GM19397 (cell line): ENCODE results near the gene ERAL1.
"Not testable (repeated sequence)": the region's sequence is repeated elsewhere in the genome, so short reads cannot be mapped to it uniquely, and the experiment has no call there.

Source experiments
- ATAC-seq: cut with Tn5 transposase; IDR thresholded peaks from one replicate; pipeline ENCODE4 v1.9.1; 2021; ENCODE audit warnings: mild to moderate bottlenecking, moderate library complexity; ENCODE audit not compliant: unreplicated experiment

Gene ERAL1

DNA sequence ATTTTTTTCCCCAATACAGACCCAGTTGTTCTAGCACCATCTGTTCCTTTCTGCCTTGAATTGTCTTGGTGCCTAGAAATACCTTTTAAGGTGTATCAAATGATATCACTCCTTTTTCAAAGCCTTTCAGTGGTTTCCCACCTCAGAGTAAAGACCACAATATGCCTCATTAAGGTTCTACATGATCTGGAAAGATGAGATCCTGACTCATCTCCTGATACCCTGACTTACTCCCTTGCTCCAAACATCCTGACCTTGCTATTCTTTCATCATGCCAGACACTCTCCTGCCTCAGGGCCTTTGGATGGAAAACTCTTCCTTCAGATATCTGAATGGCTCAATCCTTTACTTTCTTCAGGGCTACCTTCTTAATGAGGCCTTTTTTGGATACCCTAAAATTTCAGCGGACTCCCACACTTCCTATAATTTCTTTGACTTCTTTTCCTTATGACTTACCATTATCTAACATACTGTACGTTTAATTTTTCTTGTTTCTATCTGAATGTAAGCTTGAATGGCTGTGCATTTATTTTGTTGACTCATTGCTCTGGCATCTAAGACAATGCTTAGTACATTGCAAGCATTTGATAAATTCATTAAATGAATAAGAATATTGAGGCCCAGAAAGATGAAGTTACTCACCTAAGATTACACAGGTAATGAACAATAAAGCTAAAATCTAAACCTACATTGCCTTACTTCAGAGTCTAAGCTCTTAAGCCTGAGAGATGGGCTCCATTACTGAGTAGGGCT is 23.5 kb downstream of the ERAL1 start:
- ATAC-seq, result no peak

DNA sequence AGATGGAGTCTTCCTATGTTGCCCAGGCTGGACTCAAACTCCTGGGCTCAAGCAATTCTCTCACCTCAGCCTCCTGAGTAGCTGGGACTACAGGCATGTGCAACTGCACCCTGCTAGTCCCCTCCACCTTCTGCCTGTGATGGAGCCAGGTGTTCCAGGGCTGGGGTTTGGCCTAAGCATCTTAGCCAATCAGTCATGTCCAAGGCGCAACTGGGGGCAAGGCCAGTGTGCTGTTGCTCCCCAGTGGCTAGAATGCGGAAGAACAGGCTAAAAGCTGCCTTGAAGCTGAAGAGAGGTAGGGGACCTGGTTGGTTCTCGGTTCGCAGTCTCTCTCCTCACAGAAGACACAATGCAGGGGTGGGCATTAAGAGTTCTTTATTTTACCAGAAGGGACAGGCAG is 24.2 kb downstream of the ERAL1 start:
- no peak for ATAC-seq

DNA sequence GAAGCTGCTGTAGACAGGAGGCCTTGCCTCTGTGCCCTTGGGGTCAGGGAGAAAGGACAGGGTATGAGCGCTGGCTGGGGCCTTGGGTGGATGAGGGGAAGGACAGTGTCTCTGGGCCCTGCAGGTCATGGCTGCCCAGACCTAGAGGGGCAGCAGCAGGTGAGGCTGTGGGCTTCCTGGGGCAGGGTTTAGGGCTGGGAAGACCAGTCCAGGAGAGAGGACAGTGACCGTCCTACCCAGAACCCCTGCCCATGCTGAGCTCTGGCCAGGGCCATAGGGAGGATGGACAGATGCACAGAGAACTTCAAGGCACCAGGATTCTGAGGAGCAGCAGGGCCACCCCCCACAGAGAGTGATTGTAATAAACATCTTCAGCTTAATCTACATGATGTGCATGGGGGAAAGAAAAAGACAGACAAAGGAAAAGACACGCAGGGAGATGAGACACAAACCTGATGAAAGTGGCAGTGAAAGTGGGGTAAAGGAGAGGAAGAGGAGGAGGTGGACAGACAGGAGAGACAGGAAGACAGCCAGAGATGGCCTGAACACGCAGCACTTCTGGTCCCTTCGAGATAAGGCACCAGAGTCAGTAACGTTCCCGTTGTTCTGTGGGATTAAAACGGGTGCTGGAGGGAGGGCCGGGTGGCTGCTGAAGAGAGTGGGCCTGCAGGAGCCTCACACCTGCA is 25.2 kb downstream of the ERAL1 start:
- no peak for ATAC-seq

DNA sequence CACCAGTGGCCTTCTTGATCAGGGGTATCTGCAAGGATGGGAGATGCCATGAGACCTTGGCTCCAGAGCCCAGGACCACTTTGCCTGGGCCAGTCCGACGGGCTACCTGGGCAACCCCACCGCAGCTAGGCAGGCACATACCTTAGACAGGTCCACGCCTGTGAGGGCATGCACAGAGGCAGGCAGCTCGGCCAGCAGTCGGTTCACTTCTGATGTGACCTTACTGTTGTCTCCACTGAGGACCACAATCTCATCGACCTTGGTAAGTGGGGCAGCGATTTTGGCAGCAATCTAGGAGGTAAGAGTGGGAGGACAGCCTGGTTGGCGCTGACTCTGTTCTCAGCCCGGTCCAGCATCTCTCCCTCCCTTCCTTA is 25.7 kb downstream of the ERAL1 start:
- ATAC-seq, result no peak

DNA sequence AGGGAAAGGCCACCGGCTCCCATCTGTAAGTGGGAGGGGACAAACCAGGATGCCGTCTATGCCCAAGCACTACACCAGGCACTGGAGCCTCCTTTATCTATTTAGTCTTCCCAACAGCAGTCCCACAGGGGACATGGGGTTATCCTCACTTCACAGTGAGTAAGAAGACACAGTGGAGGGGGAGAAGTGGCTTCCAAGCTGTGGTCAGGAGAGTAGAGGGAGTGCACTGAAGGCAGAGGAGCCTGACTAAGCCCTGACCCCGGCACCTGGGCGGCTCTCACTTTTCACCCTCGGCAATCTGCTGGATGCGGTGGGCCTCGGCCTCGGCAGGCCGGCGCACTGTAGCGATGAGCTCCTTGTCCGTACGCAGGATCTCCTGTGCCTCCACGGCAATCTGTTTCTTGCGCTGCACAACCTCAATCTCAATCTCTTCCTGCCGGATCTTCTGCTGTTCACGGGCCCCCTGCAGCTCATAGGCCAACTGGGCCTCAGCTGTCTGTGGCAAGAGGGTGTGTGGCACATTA is 26.8 kb downstream of the ERAL1 start:
- no peak for ATAC-seq

- no peak for ATAC-seq
These were observed 27.5 kb downstream of the ERAL1 start for GRCh38 chr17:28882154-28882895.

DNA sequence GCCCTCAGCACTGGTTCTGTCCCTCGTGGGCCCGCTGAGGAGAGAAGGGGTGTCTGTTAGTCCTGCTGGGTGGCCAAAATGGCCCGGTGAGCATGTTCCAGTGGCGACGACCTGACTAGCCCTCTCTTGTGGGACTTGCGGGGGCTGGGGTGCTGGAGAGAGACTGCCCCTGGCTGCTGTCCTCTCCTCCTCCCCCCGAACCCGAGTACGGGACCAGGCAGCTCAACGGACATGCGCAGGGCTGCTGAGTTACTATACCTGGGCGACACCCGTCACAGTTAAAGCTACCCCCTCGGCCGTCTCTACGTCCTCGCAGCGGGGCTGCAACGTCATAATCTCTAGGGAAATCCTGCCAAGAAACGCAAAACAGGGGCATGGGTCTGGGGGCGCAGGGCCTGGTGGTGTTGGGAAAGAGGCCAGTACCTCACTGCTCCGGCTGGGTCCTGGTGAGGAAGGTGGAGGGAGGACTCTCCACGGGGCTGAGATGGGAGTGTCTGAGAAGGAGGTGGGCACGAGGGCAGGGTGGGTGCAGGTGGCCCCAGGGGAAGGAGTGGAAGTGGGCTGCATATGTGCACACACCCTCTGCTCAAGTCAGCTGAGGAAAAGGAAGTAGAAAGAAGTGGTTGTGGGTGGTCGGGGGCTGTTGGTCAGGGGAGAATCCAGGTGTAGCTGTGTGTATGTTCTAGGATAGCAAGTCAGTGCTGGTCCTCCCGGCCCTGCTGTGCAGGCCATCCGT is 29.3 kb downstream of the ERAL1 start:
- ATAC-seq, result no peak

DNA sequence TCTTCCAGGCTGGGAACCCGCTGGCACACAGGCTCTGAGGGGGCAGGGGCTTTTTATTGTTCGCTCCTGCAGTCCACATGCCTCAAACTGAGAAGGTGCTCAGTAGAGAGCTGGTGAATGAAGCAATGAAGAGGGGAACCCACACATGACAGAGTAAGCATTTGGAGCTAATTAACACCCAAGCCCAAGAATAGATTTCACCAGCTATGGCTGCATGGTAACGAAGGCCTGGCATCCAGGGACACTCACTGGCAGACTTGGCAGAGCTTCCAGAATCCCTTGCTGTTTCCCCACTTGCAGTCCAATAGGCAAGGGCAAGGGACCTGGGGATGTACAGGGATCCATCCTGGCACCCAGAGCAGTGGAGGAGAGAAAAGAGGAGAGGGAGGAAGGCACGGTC is 30.5 kb downstream of the ERAL1 start:
- no peak for ATAC-seq

- ATAC-seq, result no peak
These were observed 31.1 kb downstream of the ERAL1 start for GRCh38 chr17:28885951-28886350.

DNA sequence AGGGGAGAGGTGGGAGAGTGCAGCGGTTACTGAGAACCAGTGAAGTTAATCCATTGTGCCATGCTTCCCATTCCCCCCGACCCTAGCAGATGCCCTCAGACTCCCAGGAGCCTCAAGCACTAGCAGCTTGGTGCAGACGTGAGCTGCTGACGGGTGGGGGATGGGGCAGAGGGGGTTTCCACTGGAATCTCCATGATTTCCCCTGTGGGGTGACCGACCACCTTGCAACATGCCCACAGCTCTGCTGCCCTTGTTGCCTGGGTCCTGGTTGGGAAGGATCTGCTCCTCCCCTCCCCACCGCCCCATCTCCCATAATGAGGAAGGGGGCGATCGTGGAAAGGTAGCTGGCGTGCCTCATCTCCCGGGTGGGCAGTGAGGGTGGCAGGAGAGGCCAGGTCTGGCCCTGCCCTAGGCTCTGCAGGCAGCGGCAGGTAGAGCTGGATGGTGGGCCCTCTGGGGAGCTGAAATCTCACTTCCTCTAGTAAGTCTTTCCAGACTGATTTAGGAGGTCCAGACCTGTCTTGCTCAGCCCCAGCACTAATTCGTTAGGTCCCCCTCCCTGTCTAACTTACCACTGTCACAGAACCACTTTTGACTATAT is 33.2 kb downstream of the ERAL1 start:
- ATAC-seq, result no peak

GRCh38 chr17:28888832-28889231 is 34.0 kb downstream of the ERAL1 start:
- ATAC-seq, result no peak

DNA sequence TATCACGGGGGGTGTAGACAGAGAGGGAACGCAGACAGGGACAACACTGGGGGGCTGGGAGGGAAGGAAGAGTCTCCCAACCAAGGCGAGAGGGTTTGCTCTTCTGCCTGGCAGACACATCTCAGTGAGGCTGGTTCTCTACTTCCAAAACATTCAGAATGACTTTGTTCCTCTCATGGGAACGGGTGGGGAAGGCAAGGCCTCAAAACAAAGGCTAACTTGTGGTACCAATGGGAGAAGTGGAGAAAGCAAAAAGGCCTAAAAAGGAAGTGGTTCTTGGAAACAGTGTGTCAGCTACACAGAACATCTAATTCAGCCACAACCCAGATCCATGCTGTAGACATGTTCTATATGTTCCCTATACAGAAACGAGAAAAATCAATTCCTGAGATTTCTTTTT is 35.2 kb downstream of the ERAL1 start:
- no peak for ATAC-seq

DNA sequence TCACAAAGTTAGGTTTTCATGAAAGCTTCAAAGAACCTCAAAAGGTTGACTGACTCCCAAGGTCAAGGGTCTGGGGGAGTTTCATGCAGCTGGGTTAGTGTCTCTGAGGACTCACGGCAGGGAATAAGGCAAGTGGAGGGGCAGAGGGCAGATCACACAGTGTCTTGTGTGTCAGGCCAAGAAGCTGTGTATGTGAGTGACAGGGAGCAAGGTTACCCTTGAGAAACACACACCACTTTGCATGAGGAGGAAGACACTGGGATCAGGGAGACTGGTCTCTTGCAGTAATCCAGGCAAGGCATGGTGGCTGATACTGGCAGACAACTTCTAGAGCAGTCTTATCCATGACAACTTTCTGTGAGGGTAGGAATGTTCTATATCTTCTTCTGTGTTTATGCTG is 36.4 kb downstream of the ERAL1 start:
- no peak for ATAC-seq

GRCh38 chr17:28892024-28892423 is 37.2 kb downstream of the ERAL1 start:
- ATAC-seq, result no peak

- ATAC-seq, result not testable (repeated sequence)
These were observed 38.7 kb downstream of the ERAL1 start for GRCh38 chr17:28893248-28894183.

DNA sequence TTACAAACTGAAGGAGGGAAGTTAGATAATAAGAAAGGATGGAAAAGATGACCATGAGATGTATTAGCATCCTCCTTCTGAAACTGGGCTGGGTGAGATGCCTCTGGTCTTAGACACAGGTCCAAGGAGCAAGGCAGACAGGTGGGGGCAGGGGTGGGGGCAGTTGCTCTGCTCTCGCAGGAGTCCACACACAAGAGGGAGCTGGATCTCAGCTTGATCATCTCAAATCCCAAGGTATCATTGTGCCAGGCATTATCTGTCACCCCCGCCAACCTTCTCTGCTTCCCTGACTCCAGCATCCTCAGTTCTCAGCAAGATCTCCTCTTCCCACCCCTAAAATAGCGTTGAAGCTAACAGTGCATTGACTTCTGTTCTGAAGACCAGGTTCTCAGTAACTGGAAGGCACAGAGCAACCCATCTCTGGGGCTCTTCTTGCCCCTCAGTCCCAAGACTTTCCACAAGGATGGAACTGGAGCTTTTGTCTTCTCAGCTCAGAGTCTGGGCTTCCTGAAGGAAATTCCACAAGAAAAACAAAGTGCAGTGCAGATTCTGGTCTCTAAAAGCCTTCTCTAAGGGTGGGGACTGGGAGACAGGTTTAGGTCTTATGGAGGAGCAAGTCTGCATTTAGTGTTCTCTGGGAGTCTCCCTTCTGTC is 41.1 kb downstream of the ERAL1 start:
- ATAC-seq, result no peak

- no peak for ATAC-seq
These were observed 41.7 kb downstream of the ERAL1 start for GRCh38 chr17:28896491-28896883.

- ATAC-seq, result no peak
These were observed 42.3 kb downstream of the ERAL1 start, which contains the start of gene FLOT2 for GRCh38 chr17:28896884-28897768. Gene FLOT2 (minus strand): TSS chr17:28897733. CDS start chr17:28897574, 159 bp downstream.
